ENCODE measurements around the gene ATG9B. TPM values are rescaled to one million over a fixed set of nuclear protein-coding genes. Genes with fewer than 3 reads are reported as not detected.

ATG9B gene
- total RNA-seq, 3 donors from 2014 or later (not counting 1 experiment from before 2014, with no cell fraction given) = 4.4 to 4.6 (median 4.5) TPM

- Histone ChIP-seq H3K36me3 (ENCODE audit: control insufficient read depth, insufficient read depth, low read length) (peaks cover 18% of the 10 kb centered on the region), H3K27me3 (ENCODE audit: control insufficient read depth, insufficient read depth, low read length) (no peaks in the 10 kb centered on the region), H3K4me1 (ENCODE audit: control insufficient read depth, insufficient read depth, low read length) (no peaks in the 10 kb centered on the region), H3K9me3 (ENCODE audit: control insufficient read depth, insufficient read depth, low read length) (no peaks in the 10 kb centered on the region), H3K27ac (ENCODE audit: low read length) (no peak overlapping the region), H3K4me3 (ENCODE audit: low read length) (no peak overlapping the region)
- no peak for DNase-seq
- intact Hi-C loops (cut with micrococcal nuclease) = no loop called here
- Mint-ChIP-seq H3K4me3 (no peak overlapping the region), H3K36me3 (no peaks in the 10 kb centered on the region), H3K9me3 (no peaks in the 10 kb centered on the region), H3K4me1 (peaks cover 9 to 14% of the 10 kb centered on the region in 2 donors), H3K27me3 (ENCODE audit: low read depth in 2 of 2) (no peaks in the 10 kb centered on the region), H3K27ac (no peak overlapping the region)
- no peak for ATAC-seq
- 96% methylated on average over 30 of the region's 30 CpGs for WGBS (ENCODE audit: insufficient coverage)
- TF ChIP-seq, protein P1, sequence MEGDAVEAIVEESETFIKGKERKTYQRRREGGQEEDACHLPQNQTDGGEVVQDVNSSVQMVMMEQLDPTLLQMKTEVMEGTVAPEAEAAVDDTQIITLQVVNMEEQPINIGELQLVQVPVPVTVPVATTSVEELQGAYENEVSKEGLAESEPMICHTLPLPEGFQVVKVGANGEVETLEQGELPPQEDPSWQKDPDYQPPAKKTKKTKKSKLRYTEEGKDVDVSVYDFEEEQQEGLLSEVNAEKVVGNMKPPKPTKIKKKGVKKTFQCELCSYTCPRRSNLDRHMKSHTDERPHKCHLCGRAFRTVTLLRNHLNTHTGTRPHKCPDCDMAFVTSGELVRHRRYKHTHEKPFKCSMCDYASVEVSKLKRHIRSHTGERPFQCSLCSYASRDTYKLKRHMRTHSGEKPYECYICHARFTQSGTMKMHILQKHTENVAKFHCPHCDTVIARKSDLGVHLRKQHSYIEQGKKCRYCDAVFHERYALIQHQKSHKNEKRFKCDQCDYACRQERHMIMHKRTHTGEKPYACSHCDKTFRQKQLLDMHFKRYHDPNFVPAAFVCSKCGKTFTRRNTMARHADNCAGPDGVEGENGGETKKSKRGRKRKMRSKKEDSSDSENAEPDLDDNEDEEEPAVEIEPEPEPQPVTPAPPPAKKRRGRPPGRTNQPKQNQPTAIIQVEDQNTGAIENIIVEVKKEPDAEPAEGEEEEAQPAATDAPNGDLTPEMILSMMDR (IDR thresholded peaks at IDR 0.05) = no peak
Observed at GRCh38 chr7:151040616-151041375, 16.5 kb upstream of the ATG9B start.

- no peaks in the 10 kb centered on the region for H3K9me3 Mint-ChIP-seq
- H3K36me3 ChIP-seq (ENCODE audit: control insufficient read depth, insufficient read depth, low read length) = peaks cover 18% of the 10 kb centered on the region
- H3K4me1 ChIP-seq (ENCODE audit: control insufficient read depth, insufficient read depth, low read length) = no peaks in the 10 kb centered on the region
- H3K27ac Mint-ChIP-seq = peak overlapping the region; percentile 26 to 33
- no peaks in the 10 kb centered on the region for H3K27me3 ChIP-seq (ENCODE audit: control insufficient read depth, insufficient read depth, low read length)
- intact Hi-C loops (cut with micrococcal nuclease) = no loop called here
- H3K9me3 ChIP-seq (ENCODE audit: control insufficient read depth, insufficient read depth, low read length) = no peaks in the 10 kb centered on the region
- no peak overlapping the region for H3K4me3 ChIP-seq (ENCODE audit: low read length)
- no peak overlapping the region for H3K27ac ChIP-seq (ENCODE audit: low read length)
- 71% methylated on average over 18 of the region's 18 CpGs for WGBS (ENCODE audit: insufficient coverage)
- no peak overlapping the region for H3K4me3 Mint-ChIP-seq
- DNase-seq = no peak
- no peak for ATAC-seq
- no peaks in the 10 kb centered on the region for H3K36me3 Mint-ChIP-seq
- H3K4me1 Mint-ChIP-seq = peaks cover 9 to 14% of the 10 kb centered on the region in 2 donors
- H3K27me3 Mint-ChIP-seq (ENCODE audit: low read depth in 2 of 2) = no peaks in the 10 kb centered on the region
- TF ChIP-seq, protein P1 (IDR thresholded peaks at IDR 0.05) = no peak
Observed at GRCh38 chr7:151039850-151040548, 15.7 kb upstream of the ATG9B start.

DNA sequence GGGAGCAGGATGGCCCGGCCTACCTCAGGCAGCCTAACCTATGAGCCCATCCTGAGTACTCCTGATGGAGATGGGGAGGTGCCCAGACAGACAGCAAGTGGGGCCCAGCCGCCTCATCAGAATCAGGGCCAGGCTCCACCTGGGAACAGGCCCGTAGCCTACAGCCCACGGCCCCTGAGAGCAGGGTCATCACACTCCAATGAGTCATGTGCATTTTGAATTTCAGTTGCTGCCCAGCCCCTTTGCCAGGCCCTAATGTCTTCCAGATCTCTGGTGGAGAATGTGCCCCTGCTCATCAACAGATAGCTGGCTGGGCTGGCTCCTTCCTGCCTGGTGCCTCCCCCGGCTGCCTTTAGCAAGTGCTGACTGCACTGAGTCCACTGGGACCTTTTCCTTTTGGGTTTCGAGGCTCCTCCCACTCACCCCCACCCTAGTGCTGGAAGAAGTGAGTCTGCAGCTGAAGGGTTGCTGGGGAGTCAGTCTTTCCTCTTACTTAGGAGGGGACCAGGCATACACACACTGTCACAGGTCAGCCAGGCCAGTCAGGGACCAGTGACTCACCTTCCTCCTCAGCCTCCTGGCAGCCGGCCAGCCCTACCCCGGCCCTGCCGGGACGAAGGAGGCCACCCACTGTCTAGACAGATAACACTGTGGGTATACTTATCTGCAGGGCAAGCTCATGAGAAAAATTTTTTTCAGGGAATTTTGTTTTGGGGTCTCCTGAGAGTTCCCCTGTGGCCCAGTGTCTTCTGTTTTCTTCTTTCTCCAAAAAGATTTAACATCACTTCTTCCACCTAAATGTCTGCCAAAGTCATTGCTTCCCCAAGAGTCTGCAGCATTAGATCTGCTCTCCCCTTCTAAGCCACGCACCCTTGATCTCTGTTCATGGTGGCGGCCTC, 14.9 kb upstream of the ATG9B start:
- H3K27ac Mint-ChIP-seq = peak overlapping the region; percentile 26 to 53
- WGBS (ENCODE audit: insufficient coverage) = 55% methylated on average over 10 of the region's 12 CpGs
- DNase-seq (peak in 1 of 2 donors; percentile 32), ATAC-seq (peak; percentile 53 to 69 (median 66))
- no peaks in the 10 kb centered on the region for H3K36me3 Mint-ChIP-seq
- H3K4me1 ChIP-seq (ENCODE audit: control insufficient read depth, insufficient read depth, low read length) = no peaks in the 10 kb centered on the region
- H3K36me3 ChIP-seq (ENCODE audit: control insufficient read depth, insufficient read depth, low read length) = peaks cover 23% of the 10 kb centered on the region
- no peak overlapping the region for H3K4me3 Mint-ChIP-seq
- H3K9me3 ChIP-seq (ENCODE audit: control insufficient read depth, insufficient read depth, low read length) = no peaks in the 10 kb centered on the region
- H3K4me3 ChIP-seq (ENCODE audit: low read length) = no peak overlapping the region
- H3K4me1 Mint-ChIP-seq = peaks cover 9 to 14% of the 10 kb centered on the region in 2 donors
- H3K27me3 ChIP-seq (ENCODE audit: control insufficient read depth, insufficient read depth, low read length) = no peaks in the 10 kb centered on the region
- TF ChIP-seq, protein P1 (IDR thresholded peaks at IDR 0.05) = no peak
- intact Hi-C loops (cut with micrococcal nuclease) = no loop called here
- no peaks in the 10 kb centered on the region for H3K9me3 Mint-ChIP-seq
- no peak overlapping the region for H3K27ac ChIP-seq (ENCODE audit: low read length)
- no peaks in the 10 kb centered on the region for H3K27me3 Mint-ChIP-seq (ENCODE audit: low read depth in 2 of 2)
